GM13976 (cell line): ENCODE measurements around the gene LRRC1.

Experiments used
- DNase-seq: peaks from one replicate; pipeline ENCODE4 v3.0.0; 2012; ENCODE audit warnings: low spot score
- in situ Hi-C: fragments of 300-500 bp; cut with MboI; formaldehyde crosslinking; loops from one replicate; pipeline ENCODE4 v1.12.0; 2022; ENCODE audit warnings: low sequenced_read_pairs, mixed read lengths, inconsistent platforms; ENCODE audit not compliant: unreplicated experiment
- TF ChIP-seq, protein P1 (sequence below): IDR thresholded peaks from 2 replicates; pipeline ENCODE4 v1.5.1; 2012; ENCODE audit warnings: borderline replicate concordance, mild to moderate bottlenecking; ENCODE audit not compliant: insufficient read depth; ENCODE audit errors: extremely low read depth, missing control alignments, control extremely low read depth

Gene LRRC1

DNA sequence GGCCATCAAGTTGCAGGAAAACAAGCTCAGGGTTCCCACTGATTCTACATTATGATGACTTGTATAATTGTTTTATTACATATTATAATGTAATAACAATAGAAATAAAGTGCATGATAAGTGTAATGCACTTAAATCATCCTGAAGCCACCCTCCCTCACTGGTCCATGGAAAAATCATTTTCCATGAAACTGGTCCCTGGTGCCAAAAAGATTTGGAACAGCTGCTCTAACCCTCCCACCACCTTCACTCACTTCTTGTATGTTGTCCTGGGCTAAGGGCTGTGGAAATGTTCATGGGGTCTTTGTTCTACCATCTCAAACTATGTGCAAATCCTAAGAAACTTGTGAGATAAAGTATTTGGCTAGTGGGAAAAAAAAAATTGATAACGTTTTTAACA lies 133.8 kb downstream of the LRRC1 start:
- TF ChIP-seq, protein P1, sequence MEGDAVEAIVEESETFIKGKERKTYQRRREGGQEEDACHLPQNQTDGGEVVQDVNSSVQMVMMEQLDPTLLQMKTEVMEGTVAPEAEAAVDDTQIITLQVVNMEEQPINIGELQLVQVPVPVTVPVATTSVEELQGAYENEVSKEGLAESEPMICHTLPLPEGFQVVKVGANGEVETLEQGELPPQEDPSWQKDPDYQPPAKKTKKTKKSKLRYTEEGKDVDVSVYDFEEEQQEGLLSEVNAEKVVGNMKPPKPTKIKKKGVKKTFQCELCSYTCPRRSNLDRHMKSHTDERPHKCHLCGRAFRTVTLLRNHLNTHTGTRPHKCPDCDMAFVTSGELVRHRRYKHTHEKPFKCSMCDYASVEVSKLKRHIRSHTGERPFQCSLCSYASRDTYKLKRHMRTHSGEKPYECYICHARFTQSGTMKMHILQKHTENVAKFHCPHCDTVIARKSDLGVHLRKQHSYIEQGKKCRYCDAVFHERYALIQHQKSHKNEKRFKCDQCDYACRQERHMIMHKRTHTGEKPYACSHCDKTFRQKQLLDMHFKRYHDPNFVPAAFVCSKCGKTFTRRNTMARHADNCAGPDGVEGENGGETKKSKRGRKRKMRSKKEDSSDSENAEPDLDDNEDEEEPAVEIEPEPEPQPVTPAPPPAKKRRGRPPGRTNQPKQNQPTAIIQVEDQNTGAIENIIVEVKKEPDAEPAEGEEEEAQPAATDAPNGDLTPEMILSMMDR: no peak
- no peak for DNase-seq
- in situ Hi-C loops: no loop called here

DNA sequence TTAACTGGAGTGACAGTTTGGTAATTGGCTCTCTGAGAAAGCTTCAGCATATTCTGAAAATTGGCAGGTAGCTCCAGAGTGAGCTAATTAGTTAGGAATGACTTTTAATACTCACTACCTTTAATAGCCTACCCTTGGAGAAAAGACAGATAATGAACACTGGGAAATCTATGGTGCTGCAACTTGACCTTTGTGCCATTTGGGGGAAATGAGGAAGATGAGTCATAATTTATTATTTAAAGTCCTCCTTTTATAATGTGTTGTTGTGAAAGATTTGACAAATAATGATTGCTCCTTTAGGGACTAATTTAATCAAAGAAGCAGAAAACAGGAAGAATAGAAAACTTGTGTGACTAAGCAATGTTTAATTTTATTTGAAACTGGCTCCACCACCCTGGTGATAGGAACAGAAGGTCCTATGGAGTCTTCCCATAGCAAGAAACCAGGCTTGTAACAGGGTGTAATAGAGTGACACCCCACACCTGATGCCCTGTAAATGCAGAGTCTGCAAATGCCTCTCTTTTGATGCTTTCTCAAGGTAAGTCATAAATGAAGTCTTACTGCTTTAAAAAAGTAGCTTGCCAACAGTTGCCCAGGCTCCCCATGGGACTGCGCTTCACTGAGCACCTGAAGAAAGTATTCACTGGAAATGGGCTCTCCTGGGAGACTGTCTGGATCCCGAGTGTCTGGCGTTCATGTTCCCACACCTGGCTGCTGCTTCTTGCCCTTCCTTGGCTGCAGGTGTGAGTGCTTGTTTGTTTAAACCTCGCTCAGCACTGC lies 134.4 kb downstream of the LRRC1 start:
- in situ Hi-C loops: no loop called here
- no peak for DNase-seq
- TF ChIP-seq, protein P1: no peak

DNA sequence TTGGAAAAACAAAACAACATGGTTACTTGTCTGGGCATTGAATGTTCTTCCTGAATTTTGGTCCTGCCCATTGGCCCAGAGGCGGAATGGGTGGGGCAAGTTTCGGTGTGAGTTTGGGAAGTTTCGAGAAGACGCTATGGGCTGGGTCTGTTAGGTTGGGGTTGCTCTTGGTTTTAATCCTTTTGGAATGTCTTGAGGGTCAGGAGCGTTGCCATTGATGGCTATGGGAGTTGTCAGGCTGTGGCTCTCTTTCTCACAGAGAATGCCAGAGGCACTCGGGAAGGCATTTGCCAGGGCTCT lies 135.0 kb downstream of the LRRC1 start:
- in situ Hi-C loops: no loop called here
- TF ChIP-seq, protein P1: no peak
- DNase-seq: no peak

DNA sequence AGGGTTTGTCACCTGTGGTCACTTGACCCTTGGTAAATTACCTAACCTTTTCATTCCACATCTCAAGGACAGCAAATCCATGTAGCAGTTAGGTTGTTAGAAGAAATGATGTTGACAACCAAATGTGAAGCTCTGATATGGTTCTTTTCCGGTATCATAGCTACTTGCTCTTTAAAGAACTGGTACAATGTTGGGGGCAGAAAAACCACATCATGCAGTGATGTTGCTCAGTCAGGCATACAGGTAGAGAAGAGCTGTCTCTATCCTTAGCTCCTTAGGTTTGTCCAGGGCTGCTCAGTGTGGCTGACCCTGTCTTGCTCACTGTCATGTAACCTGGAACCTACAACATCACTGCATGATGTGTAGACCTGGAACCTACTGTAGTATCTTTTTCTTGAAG lies 135.5 kb downstream of the LRRC1 start:
- no peak for DNase-seq
- TF ChIP-seq, protein P1: no peak
- in situ Hi-C loops: no loop called here

DNA sequence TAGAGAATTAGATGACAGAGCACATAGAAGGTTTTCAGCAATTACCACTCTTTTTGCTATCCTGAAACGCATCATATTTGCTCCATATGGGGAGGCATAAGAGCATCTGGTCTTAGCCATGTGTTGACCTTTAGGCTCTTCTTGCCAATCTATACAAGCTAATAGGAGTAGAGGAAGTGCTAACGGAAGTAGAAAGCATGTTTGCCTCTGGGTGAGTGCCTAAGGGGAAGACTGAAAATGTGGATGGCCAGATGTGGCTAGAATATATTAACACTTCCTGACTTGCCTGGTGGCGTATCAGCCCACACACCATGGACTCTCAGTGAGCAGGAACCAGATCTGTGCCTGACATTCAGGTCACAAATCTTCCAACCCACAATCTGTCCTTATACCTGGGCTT lies 136.3 kb downstream of the LRRC1 start:
- TF ChIP-seq, protein P1: no peak
- no peak for DNase-seq
- in situ Hi-C loops: no loop called here

DNA sequence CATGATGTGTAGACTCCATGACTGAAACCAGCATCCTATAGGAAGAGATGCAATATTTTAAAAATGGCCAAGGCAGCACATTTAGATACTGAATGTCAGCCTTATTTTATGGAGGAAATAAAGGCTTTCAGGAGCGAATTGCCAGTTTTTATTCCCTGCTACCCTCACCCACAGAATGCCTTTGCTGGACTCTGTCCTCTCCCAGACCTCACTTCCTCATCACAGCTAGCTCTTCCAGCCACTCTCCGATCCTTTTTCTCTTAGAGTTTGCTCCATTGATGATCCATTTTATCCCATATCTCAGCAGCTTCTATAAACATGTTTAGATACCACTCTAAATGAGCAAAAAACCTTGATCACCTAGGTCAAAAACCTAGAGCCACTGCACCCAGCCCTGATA lies 137.7 kb downstream of the LRRC1 start:
- TF ChIP-seq, protein P1: no peak
- DNase-seq: no peak
- in situ Hi-C loops: no loop called here
